HCT116 (cell line): Measurements from ENCODE around the gene ELOVL3. TPM values are rescaled to one million over a fixed set of nuclear protein-coding genes. Genes with fewer than 3 reads are reported as not detected.

Experiments used
- ATAC-seq: fragments of 200-7000 bp; cut with Tn5 transposase; 2 replicates; pipeline ENCODE4 v1.9.1; 2020; ENCODE audit warnings: mild to moderate bottlenecking, moderate library complexity
- BruUV-seq: library from RNA; stranded (reverse); fragments of 400-500 nt; replicated peaks from 2 replicates; lab custom pipeline; 2021; lab: Mats Ljungman, UMichigan
- CTCF ChIA-PET: fragments of 300-600 bp; sonication (Branson Sonifier 250); formaldehyde crosslinking; loops from one replicate; lab custom pipeline; 2021; ENCODE audit warnings: antibody characterized with exemption; lab: Charles Lee
- POLR2A ChIA-PET: fragments of 300-600, 350-600 bp; sonication (Branson Sonifier 250); formaldehyde crosslinking; loops from one replicate; lab custom pipeline; 2021; ENCODE audit warnings: antibody characterized with exemption; lab: Charles Lee
- RAD21 ChIA-PET, 2 experiments: fragments of 300-600 bp; sonication (Branson Sonifier 250); formaldehyde crosslinking; loops; one replicate each; lab custom pipeline; 2023; ENCODE audit warnings: low total read pairs in 2 of 2; ENCODE audit not compliant: uncharacterized antibody in 2 of 2, unreplicated experiment in 2 of 2, low non-redundant PET in 1 of 2; lab: Charles Lee
- DNase-seq: peaks from one replicate; pipeline ENCODE4 v3.0.0-alpha.2; 2010; ENCODE audit warnings: low read depth, low spot score
- H2AFZ ChIP-seq: fragments of 200-600 bp; shearing (Covaris generic), sonication (generic); 2 replicates; pipeline ENCODE4 v1.6.1; 2017; ENCODE audit warnings: low read depth, mixed run types, mixed read lengths, antibody characterized with exemption, low read length; ENCODE audit not compliant: poor library complexity, severe bottlenecking
- H3K27ac ChIP-seq: 2 replicates; pipeline ENCODE4 v1.5.1; 2012; ENCODE audit warnings: low read depth, low read length
- H3K27me3 ChIP-seq: fragments of 200-600 bp; sonication (generic); 2 replicates; pipeline ENCODE4 v1.6.1; 2016; ENCODE audit warnings: mixed run types, low read length, mixed read lengths; ENCODE audit not compliant: insufficient read depth
- H3K36me3 ChIP-seq, 2 experiments: fragments of 200-500 bp in 1 of 2; fragments of 200-600 bp in 1 of 2; sonication (Bioruptor generic) in 1 of 2; sonication (generic) in 1 of 2; 2 replicates each; pipeline versions ENCODE4 v1.5.1 to v1.6.1; 2014 to 2016; ENCODE audit warnings: low read length in 2 of 2, inconsistent platforms in 1 of 2, mixed read lengths in 1 of 2, mixed run types in 1 of 2; ENCODE audit not compliant: insufficient read depth in 2 of 2, control insufficient read depth in 1 of 2
- H3K4me1 ChIP-seq, 2 experiments: fragments of 200-600 bp in 1 of 2; sonication (generic) in 1 of 2; 2 replicates each; pipeline versions ENCODE4 v1.5.1 to v1.6.1; 2012 to 2017; ENCODE audit warnings: low read length in 2 of 2, inconsistent platforms in 1 of 2, mild to moderate bottlenecking in 1 of 2, mixed read lengths in 1 of 2, mixed run types in 1 of 2, moderate library complexity in 1 of 2; ENCODE audit not compliant: insufficient read depth in 2 of 2, control insufficient read depth in 1 of 2
- H3K4me2 ChIP-seq: fragments of 200-600 bp; sonication (generic); 2 replicates; pipeline ENCODE4 v1.6.1; 2017; ENCODE audit warnings: mixed run types, low read length, mixed read lengths
- H3K4me3 ChIP-seq, 2 experiments: fragments of 200-600 bp in 1 of 2; sonication (generic) in 1 of 2; replicated peaks in 1 of 2; 2 replicates each; pipeline ENCODE4 v1.5.1; 2011 to 2016; ENCODE audit warnings: low read length in 2 of 2, control low read depth in 1 of 2, low read depth in 1 of 2, mild to moderate bottlenecking in 1 of 2, mixed read lengths in 1 of 2, mixed run types in 1 of 2
- H3K79me2 ChIP-seq: fragments of 200-600 bp; sonication (generic); 2 replicates; pipeline ENCODE4 v1.6.1; 2017; ENCODE audit warnings: mild to moderate bottlenecking, mixed run types, low read length, moderate library complexity, mixed read lengths; ENCODE audit not compliant: insufficient read depth
- H3K9ac ChIP-seq: fragments of 200-600 bp; sonication (generic); 2 replicates; pipeline ENCODE4 v1.6.1; 2016; ENCODE audit warnings: low read length, mixed read lengths
- H3K9me2 ChIP-seq: fragments of 200-600 bp; sonication (generic), shearing (Covaris generic); 2 replicates; pipeline ENCODE4 v1.6.1; 2017; ENCODE audit warnings: mixed run types, mild to moderate bottlenecking, moderate library complexity; ENCODE audit not compliant: insufficient read depth
- H3K9me3 ChIP-seq, 2 experiments: fragments of 200-500 bp in 1 of 2; fragments of 200-600 bp in 1 of 2; sonication (Bioruptor generic) in 1 of 2; sonication (generic) in 1 of 2; 2 replicates each; pipeline ENCODE4 v1.6.1; 2014 to 2017; ENCODE audit warnings: low read length in 2 of 2, mixed read lengths in 2 of 2, inconsistent platforms in 1 of 2, low read depth in 1 of 2, mild to moderate bottlenecking in 1 of 2, mixed run types in 1 of 2, moderate library complexity in 1 of 2; ENCODE audit not compliant: control insufficient read depth in 1 of 2, insufficient read depth in 1 of 2
- H4K20me1 ChIP-seq: fragments of 200-600 bp; sonication (generic), shearing (Covaris generic); 2 replicates; pipeline ENCODE4 v1.6.1; 2017; ENCODE audit warnings: mixed run types, mild to moderate bottlenecking, moderate library complexity; ENCODE audit not compliant: insufficient read depth
- CBX3 ChIP-seq: IDR thresholded peaks from 2 replicates; pipeline ENCODE4 v1.6.1; 2012; ENCODE audit warnings: low read depth
- ELF1 ChIP-seq: IDR thresholded peaks from 2 replicates; pipeline ENCODE4 v1.6.1; 2012; ENCODE audit warnings: low read depth, borderline replicate concordance
- EZH2 ChIP-seq: fragments of 200-600 bp; sonication (generic); IDR thresholded peaks from 2 replicates; pipeline ENCODE4 v1.6.1; 2017; ENCODE audit warnings: antibody characterized with exemption, mixed run types
- EZH2phosphoT487 ChIP-seq: fragments of 200-600 bp; IDR thresholded peaks from 2 replicates; pipeline ENCODE4 v1.6.1; 2018; ENCODE audit warnings: antibody characterized with exemption, borderline replicate concordance
- FOSL1 ChIP-seq: IDR thresholded peaks from 2 replicates; pipeline ENCODE4 v1.6.1; 2012; ENCODE audit warnings: low read depth
- POLR2AphosphoS5 ChIP-seq: IDR thresholded peaks from 2 replicates; pipeline ENCODE4 v1.6.1; 2011; ENCODE audit warnings: mild to moderate bottlenecking, low read depth, low read length, moderate library complexity
- SRF ChIP-seq: IDR thresholded peaks from 2 replicates; pipeline ENCODE4 v1.6.1; 2012; ENCODE audit warnings: low read depth
- YY1 ChIP-seq: IDR thresholded peaks from 2 replicates; pipeline ENCODE4 v1.6.1; 2011; ENCODE audit warnings: low read length, low read depth, moderate library complexity, mild to moderate bottlenecking; ENCODE audit not compliant: insufficient replicate concordance; ENCODE audit errors: extremely low read depth
- ZFX ChIP-seq: fragments of 450-650 bp; IDR thresholded peaks from 2 replicates; pipeline ENCODE4 v1.6.1; 2017
- intact Hi-C: fragments of 100-400 bp; cut with micrococcal nuclease; formaldehyde crosslinking; loops from 2 replicates; pipeline ENCODE4 v1.10.0; 2022
- total RNA-seq: library from RNA; stranded (reverse); gene quantifications from one replicate; pipeline ENCODE4 v1.2.1, GENCODE V29; 2021; ENCODE audit not compliant: unreplicated experiment
- TF ChIP-seq, protein P1 (sequence below): IDR thresholded peaks from 2 replicates; pipeline ENCODE4 v1.6.1; 2011; ENCODE audit warnings: mild to moderate bottlenecking, low read length, moderate library complexity; ENCODE audit not compliant: insufficient replicate concordance; ENCODE audit errors: extremely low read depth

The ELOVL3 gene
- total RNA-seq, 1 experiment from 2014 or later: 5.5 TPM

GRCh38 chr10:102268375-102268888 is 42.3 kb downstream of the ELOVL3 start:
- H3K36me3 ChIP-seq: 0 out of 4 replicates have a peak, but pooled peaks cover 0 to 4% of the 10 kb centered on the region in 2 experiments
- POLR2A ChIA-PET: no interaction called here
- no TSS peak for BruUV-seq
- no peak overlapping the region for H2AFZ ChIP-seq
- H3K4me2 ChIP-seq: no peak overlapping the region
- no peak for DNase-seq
- no peak overlapping the region for H3K27ac ChIP-seq
- RAD21 ChIA-PET: no interaction called here
- H4K20me1 ChIP-seq: peaks cover 2% of the 10 kb centered on the region; the same call in 1 of the 2 replicates
- TF ChIP-seq ELF1 (no peak), CBX3 (no peak), SRF (no peak), YY1 (no peak), FOSL1 (no peak), EZH2 (no peak), ZFX (no peak), EZH2phosphoT487 (no peak), POLR2AphosphoS5 (no peak)
- TF ChIP-seq, protein P1, sequence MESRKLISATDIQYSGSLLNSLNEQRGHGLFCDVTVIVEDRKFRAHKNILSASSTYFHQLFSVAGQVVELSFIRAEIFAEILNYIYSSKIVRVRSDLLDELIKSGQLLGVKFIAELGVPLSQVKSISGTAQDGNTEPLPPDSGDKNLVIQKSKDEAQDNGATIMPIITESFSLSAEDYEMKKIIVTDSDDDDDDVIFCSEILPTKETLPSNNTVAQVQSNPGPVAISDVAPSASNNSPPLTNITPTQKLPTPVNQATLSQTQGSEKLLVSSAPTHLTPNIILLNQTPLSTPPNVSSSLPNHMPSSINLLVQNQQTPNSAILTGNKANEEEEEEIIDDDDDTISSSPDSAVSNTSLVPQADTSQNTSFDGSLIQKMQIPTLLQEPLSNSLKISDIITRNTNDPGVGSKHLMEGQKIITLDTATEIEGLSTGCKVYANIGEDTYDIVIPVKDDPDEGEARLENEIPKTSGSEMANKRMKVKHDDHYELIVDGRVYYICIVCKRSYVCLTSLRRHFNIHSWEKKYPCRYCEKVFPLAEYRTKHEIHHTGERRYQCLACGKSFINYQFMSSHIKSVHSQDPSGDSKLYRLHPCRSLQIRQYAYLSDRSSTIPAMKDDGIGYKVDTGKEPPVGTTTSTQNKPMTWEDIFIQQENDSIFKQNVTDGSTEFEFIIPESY: no peak
- H3K79me2 ChIP-seq: peaks cover 69% of the 10 kb centered on the region
- H3K4me3 ChIP-seq: no peak overlapping the region
- H3K9me2 ChIP-seq: no peaks in the 10 kb centered on the region
- CTCF ChIA-PET: no interaction called here
- no peaks in the 10 kb centered on the region for H3K4me1 ChIP-seq
- intact Hi-C loops: no loop called here
- no peak for ATAC-seq
- no peak overlapping the region for H3K9ac ChIP-seq
- no peaks in the 10 kb centered on the region for H3K27me3 ChIP-seq
- no peaks in the 10 kb centered on the region for H3K9me3 ChIP-seq
